Mucosa of rectum (tissue), 2 donors: ENCODE data around the gene NUP62.
"Not testable (repeated sequence)": the region's sequence is repeated elsewhere in the genome, so short reads cannot be mapped to it uniquely, and the experiment has no call there.

ENCODE experiments used
- H3K27ac ChIP-seq, 2 donors: one replicate each; pipeline ENCODE4 v1.7.0; 2013; ENCODE audit warnings: inconsistent platforms in 2 of 2, low read depth in 2 of 2, low read length in 2 of 2
- H3K27me3 ChIP-seq, 2 donors: one replicate each; pipeline ENCODE4 v1.7.0; 2013; ENCODE audit warnings: low read length in 2 of 2; ENCODE audit not compliant: control insufficient read depth in 2 of 2, insufficient read depth in 2 of 2
- H3K36me3 ChIP-seq, 2 donors: one replicate each; pipeline ENCODE4 v1.7.0; 2013; ENCODE audit warnings: low read length in 2 of 2; ENCODE audit not compliant: control insufficient read depth in 2 of 2, insufficient read depth in 2 of 2
- H3K4me1 ChIP-seq, 2 donors: one replicate each; pipeline ENCODE4 v1.7.0; 2013; ENCODE audit warnings: low read length in 2 of 2, mild to moderate bottlenecking in 1 of 2; ENCODE audit not compliant: control insufficient read depth in 2 of 2, insufficient read depth in 2 of 2
- H3K4me3 ChIP-seq, 2 donors: one replicate each; pipeline ENCODE4 v1.7.0; 2013; ENCODE audit warnings: low read length in 2 of 2
- H3K9ac ChIP-seq, 2 donors: one replicate each; pipeline ENCODE4 v1.7.0; 2013; ENCODE audit warnings: low read length in 2 of 2, low read depth in 1 of 2, mild to moderate bottlenecking in 1 of 2
- H3K9me3 ChIP-seq, 2 donors: one replicate each; pipeline ENCODE4 v1.7.0; 2013; ENCODE audit warnings: low read length in 2 of 2; ENCODE audit not compliant: control insufficient read depth in 2 of 2
- donor health status: healthy.
- donor health status: Normal muscosa, but diverticular disease.

Gene NUP62

DNA sequence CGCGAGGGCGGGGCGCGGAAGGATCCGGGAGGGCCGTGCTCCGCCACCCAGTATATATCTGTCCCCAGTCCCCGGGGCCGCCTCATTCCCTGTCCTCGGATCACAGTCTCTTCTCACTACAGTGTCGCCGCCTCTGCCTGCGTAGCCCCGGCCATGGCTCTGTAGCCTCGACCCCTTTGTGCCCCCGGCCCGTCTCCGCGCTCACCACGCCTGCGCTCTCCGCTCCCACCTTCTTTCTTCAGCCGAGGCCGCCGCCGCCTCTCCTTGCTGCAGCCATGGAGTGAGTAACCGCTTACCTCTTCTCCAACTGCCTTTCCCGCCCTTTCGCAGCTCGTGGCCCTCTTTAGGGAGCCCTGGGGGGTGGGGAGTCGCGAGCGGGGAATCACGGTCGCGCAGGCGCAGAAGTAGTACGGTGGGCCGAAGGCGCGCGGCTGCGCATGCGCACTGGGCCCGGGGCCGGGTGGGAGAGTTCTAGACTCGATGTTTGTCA is at the start of gene NUP62, which contains the start of gene ATF5:
Gene NUP62, minus strand, starts transcription at position 384 of the 490 bp plus-strand sequence. CDS start 19,697 bp downstream, outside the sequence.
Gene ATF5, plus strand, starts transcription at position 85 of the 490 bp plus-strand sequence. CDS start 1,646 bp downstream, outside the sequence.
- Histone ChIP-seq H3K9me3 (no peaks in the 10 kb centered on the region), H3K4me1 (peaks cover 8 to 14% of the 10 kb centered on the region in 2 donors), H3K27me3 (no peaks in the 10 kb centered on the region), H3K27ac (peak within 1 kb of the TSS; percentile 93 to 97), H3K9ac (peak within 1 kb of the TSS; percentile 87 to 90), H3K36me3 (peaks cover under 1 to 27% of the 10 kb centered on the region in 2 donors), H3K4me3 (peak within 1 kb of the TSS; percentile 90 to 96)

- H3K27ac ChIP-seq = no peak overlapping the region
- no peaks in the 10 kb centered on the region for H3K27me3 ChIP-seq
- H3K9ac ChIP-seq = no peak overlapping the region
- no peaks in the 10 kb centered on the region for H3K9me3 ChIP-seq
- peaks cover 18 to 34% of the 10 kb centered on the region in 2 donors for H3K36me3 ChIP-seq
- no peak overlapping the region for H3K4me3 ChIP-seq
- no peaks in the 10 kb centered on the region for H3K4me1 ChIP-seq
These were observed 49.0 kb upstream of the NUP62 start for GRCh38 chr19:49978324-49978723.

GRCh38 chr19:49977881-49978280 is 48.6 kb upstream of the NUP62 start:
- no peak overlapping the region for H3K4me3 ChIP-seq
- H3K4me1 ChIP-seq = no peaks in the 10 kb centered on the region
- no peaks in the 10 kb centered on the region for H3K27me3 ChIP-seq
- peaks cover 18 to 34% of the 10 kb centered on the region in 2 donors for H3K36me3 ChIP-seq
- no peak overlapping the region for H3K9ac ChIP-seq
- H3K27ac ChIP-seq = no peak overlapping the region
- no peaks in the 10 kb centered on the region for H3K9me3 ChIP-seq

DNA sequence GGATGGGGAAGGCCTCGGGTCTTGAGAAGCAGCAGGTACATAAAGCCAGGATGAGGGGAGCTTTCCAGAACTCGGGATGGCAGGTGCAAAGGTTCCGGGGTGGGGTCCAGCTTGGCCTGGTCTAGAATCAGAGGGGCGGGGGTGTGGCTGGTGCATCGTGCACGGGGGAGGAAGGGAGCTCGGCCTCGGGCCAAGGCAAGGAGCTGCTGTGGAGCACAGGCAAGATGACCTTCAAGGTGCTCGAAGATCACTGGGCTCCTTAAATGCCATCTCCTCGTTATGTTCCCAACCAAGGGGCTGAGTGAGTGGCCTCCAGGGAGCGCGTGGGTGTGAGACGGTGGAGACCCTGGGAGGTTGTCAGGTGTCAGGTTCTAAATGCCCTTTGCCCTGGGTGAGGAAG is 47.8 kb upstream of the NUP62 start:
- Histone ChIP-seq H3K9ac (no peak overlapping the region), H3K36me3 (peaks cover 18 to 33% of the 10 kb centered on the region in 2 donors), H3K27me3 (no peaks in the 10 kb centered on the region), H3K4me3 (no peak overlapping the region), H3K4me1 (no peaks in the 10 kb centered on the region), H3K9me3 (no peaks in the 10 kb centered on the region), H3K27ac (no peak overlapping the region)

DNA sequence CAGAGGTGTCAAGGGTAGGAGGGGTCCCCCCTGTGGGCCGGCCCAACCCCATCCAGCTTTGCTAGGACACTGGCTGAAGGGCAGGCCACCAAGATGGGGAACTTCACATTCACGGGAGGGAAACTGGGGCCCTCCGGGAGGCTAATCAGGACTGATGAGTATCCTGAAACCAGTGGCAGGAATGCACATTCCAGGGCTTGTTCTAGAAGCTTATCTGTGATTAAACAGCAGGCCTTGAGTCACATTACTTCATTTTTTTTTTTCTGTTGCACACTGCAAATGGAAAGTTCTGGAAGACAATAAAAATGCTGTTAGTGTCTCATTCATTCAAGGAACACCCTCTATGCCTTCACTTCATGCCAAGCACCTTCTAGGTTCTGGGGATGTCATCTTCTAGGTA is 47.2 kb upstream of the NUP62 start:
- Histone ChIP-seq H3K9me3 (no peaks in the 10 kb centered on the region), H3K27me3 (no peaks in the 10 kb centered on the region), H3K9ac (no peak overlapping the region), H3K4me3 (no peak overlapping the region), H3K36me3 (peaks cover 18 to 27% of the 10 kb centered on the region in 2 donors), H3K27ac (no peak overlapping the region), H3K4me1 (no peaks in the 10 kb centered on the region)

DNA sequence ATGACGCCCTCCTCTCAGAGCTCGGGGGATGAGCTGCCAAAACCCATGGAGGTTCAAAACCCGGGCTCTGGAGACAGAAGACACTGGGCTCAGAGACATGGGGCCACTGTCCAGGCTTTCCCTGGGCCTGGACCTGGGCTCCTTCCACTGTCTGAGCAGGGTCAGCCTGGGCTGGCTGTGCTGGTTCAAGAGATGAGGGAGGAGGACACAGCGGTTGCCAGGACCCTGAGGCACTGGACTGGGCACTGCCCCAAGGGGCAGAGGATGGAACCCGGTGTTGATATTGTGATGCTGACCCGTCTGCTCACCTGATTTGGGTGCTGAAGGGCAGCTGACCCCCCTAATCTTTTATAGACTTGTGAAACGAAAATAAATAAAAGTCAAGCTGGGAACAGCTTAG is 45.7 kb upstream of the NUP62 start:
- Histone ChIP-seq H3K9me3 (no peaks in the 10 kb centered on the region), H3K36me3 (peaks cover 18 to 25% of the 10 kb centered on the region in 2 donors), H3K9ac (no peak overlapping the region), H3K27ac (no peak overlapping the region), H3K4me1 (no peaks in the 10 kb centered on the region), H3K27me3 (no peaks in the 10 kb centered on the region), H3K4me3 (no peak overlapping the region)

DNA sequence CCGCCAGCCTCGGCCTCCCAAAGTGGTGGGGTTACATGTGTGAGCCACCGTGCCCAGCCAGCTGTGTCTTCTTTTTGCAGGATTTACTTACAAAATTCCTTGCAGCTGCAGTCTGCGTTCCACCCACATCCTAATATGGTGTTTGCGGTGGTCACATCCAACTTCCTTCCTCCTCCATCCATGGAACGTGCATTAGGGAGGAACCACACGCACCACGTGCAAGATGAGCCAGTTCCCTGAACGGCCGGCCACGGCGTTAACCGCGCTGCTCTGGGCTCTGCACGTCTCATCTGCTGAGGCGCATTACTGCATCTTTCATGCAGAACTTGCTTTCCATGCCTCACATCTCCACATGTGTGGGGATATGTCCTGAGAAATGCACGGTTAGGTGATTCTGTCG is 44.7 kb upstream of the NUP62 start:
- H3K27me3 ChIP-seq = peaks cover 0 to 3% of the 10 kb centered on the region in 2 donors
- H3K4me3 ChIP-seq = no peak overlapping the region
- peaks cover 16 to 22% of the 10 kb centered on the region in 2 donors for H3K36me3 ChIP-seq
- no peaks in the 10 kb centered on the region for H3K9me3 ChIP-seq
- no peak overlapping the region for H3K9ac ChIP-seq
- no peak overlapping the region for H3K27ac ChIP-seq
- H3K4me1 ChIP-seq = no peaks in the 10 kb centered on the region

- H3K36me3 ChIP-seq = peaks cover 10 to 12% of the 10 kb centered on the region in 2 donors
- H3K27ac ChIP-seq = no peak overlapping the region
- peaks cover 0 to 4% of the 10 kb centered on the region in 2 donors for H3K27me3 ChIP-seq
- no peaks in the 10 kb centered on the region for H3K4me1 ChIP-seq
- no peak overlapping the region for H3K4me3 ChIP-seq
- no peaks in the 10 kb centered on the region for H3K9me3 ChIP-seq
- no peak overlapping the region for H3K9ac ChIP-seq
These were observed 43.5 kb upstream of the NUP62 start for GRCh38 chr19:49972841-49973240.

- H3K27ac ChIP-seq = no peak overlapping the region
- H3K36me3 ChIP-seq = peaks cover 6 to 9% of the 10 kb centered on the region in 2 donors
- no peaks in the 10 kb centered on the region for H3K9me3 ChIP-seq
- no peaks in the 10 kb centered on the region for H3K4me1 ChIP-seq
- H3K27me3 ChIP-seq = peaks cover 0 to 4% of the 10 kb centered on the region in 2 donors
- H3K4me3 ChIP-seq = no peak overlapping the region
- no peak overlapping the region for H3K9ac ChIP-seq
These were observed 42.7 kb upstream of the NUP62 start for GRCh38 chr19:49971991-49972411.

GRCh38 chr19:49969355-49969754 is 40.1 kb upstream of the NUP62 start:
- not testable (repeated sequence) for H3K4me3 ChIP-seq, H3K36me3 ChIP-seq, H3K27me3 ChIP-seq, H3K9ac ChIP-seq, H3K4me1 ChIP-seq, H3K27ac ChIP-seq, H3K9me3 ChIP-seq
